Psoas muscle (tissue), 8 donors: Measurements from ENCODE around the gene TRAPPC10. TPM values are rescaled to one million over a fixed set of nuclear protein-coding genes. Genes with fewer than 3 reads are reported as not detected.

Experiments used
- ATAC-seq, 4 donors: fragments of 200-7000 bp; cut with Tn5 transposase; one replicate each; pipeline ENCODE4 v1.9.1; 2020; ENCODE audit warnings: moderate library complexity in 3 of 4, mild to moderate bottlenecking in 2 of 4
- DNase-seq, 2 donors: peaks; one replicate each; pipeline ENCODE4 v3.0.0-alpha.2; 2020
- H3K27ac ChIP-seq: fragments of 200-600 bp; one replicate; pipeline ENCODE4 v1.8.0; 2022
- H3K27me3 ChIP-seq, 3 donors: fragments of 200-600 bp in 1 of 3; one replicate each; pipeline versions ENCODE4 v1.6.1 to v1.8.0; 2013 to 2022; ENCODE audit warnings: low read length in 2 of 3, mild to moderate bottlenecking in 2 of 3, moderate library complexity in 1 of 3; ENCODE audit not compliant: insufficient read depth in 3 of 3
- H3K36me3 ChIP-seq, 2 donors: fragments of 200-600 bp in 1 of 2; one replicate each; pipeline versions ENCODE4 v1.6.1 to v1.8.0; 2013 to 2022; ENCODE audit warnings: low read depth in 1 of 2, mild to moderate bottlenecking in 1 of 2, moderate library complexity in 1 of 2; ENCODE audit not compliant: insufficient read depth in 1 of 2
- H3K4me1 ChIP-seq: fragments of 200-600 bp; one replicate; pipeline ENCODE4 v1.8.0; 2022
- H3K4me3 ChIP-seq: fragments of 200-600 bp; one replicate; pipeline ENCODE4 v1.8.0; 2022; ENCODE audit warnings: mild to moderate bottlenecking
- H3K9me3 ChIP-seq: fragments of 200-600 bp; one replicate; pipeline ENCODE4 v1.8.0; 2022
- WGBS, 3 donors: extraction: QIAGEN DNeasy Blood & Tissue Kit; methylation state at CpG; one replicate each; pipeline versions ENCODE4 v1.1.6 to v1.1.7; 2013; 5-methylcytosine and 5-hydroxymethylcytosine counted together
- intact Hi-C, 2 donors: fragments of 100-400 bp; cut with DNase I; formaldehyde crosslinking; loops; one replicate each; pipeline versions ENCODE4 v1.11.0 to v1.14.2; 2022
- polyA plus RNA-seq, 3 donors: library from polyadenylated mRNA; stranded (reverse); fragments of 200-250 nt; gene quantifications; one replicate each; pipeline ENCODE4 v1.2.3, GENCODE V29; 2013
- total RNA-seq, 4 donors: library from RNA; stranded (reverse); fragmentation: NEBNext Ultra II Directional in 2 of 4; extraction: Animal tissue kit (Norgen Biotek cat#: 25700) in 2 of 4; gene quantifications; one replicate each; pipeline versions ENCODE4 v1.2.1 to v1.2.4, GENCODE V29; 2021 to 2023
- TF ChIP-seq, protein P1 (sequence below): fragments of 200-600 bp; IDR thresholded peaks from one replicate; pipeline ENCODE4 v1.8.0; 2022; ENCODE audit warnings: antibody characterized with exemption
- donor health status: healthy with polysubstance abuse.
- donor health status: DM: no; HTN: no; CAD: no; lungs with moderate emphysema.
- donor health status: Bipolar disorder and iron deficiency.
- donor health status: healthy.
- donor health status: DM: yes; HTN: yes; CAD: no.
- donor health status: DM: no; HTN: no; CAD: no.
- donor health status: DM: no; HTN: no; CAD: no.
- donor health status: DM: yes; HTN: yes; CAD: no.

The TRAPPC10 gene
- total and polyA plus RNA-seq, 7 donors = 6.4 to 22.2 (median 20.0) TPM

- intact Hi-C loops = no loop called here
- no peaks in the 10 kb centered on the region for H3K4me1 ChIP-seq
- no peak overlapping the region for H3K4me3 ChIP-seq
- H3K36me3 ChIP-seq = peaks cover 0 to 84% of the 10 kb centered on the region in 2 donors
- TF ChIP-seq, protein P1, sequence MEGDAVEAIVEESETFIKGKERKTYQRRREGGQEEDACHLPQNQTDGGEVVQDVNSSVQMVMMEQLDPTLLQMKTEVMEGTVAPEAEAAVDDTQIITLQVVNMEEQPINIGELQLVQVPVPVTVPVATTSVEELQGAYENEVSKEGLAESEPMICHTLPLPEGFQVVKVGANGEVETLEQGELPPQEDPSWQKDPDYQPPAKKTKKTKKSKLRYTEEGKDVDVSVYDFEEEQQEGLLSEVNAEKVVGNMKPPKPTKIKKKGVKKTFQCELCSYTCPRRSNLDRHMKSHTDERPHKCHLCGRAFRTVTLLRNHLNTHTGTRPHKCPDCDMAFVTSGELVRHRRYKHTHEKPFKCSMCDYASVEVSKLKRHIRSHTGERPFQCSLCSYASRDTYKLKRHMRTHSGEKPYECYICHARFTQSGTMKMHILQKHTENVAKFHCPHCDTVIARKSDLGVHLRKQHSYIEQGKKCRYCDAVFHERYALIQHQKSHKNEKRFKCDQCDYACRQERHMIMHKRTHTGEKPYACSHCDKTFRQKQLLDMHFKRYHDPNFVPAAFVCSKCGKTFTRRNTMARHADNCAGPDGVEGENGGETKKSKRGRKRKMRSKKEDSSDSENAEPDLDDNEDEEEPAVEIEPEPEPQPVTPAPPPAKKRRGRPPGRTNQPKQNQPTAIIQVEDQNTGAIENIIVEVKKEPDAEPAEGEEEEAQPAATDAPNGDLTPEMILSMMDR = no peak
- H3K27me3 ChIP-seq = no peaks in the 10 kb centered on the region
- H3K27ac ChIP-seq = no peak overlapping the region
- ATAC-seq = no peak
- no peaks in the 10 kb centered on the region for H3K9me3 ChIP-seq
- no peak for DNase-seq
- WGBS, 3 donors = 89 to 97% (median 93%) methylated on average over 7 of the region's 7 CpGs
Observed at GRCh38 chr21:44062380-44062779, 50.3 kb downstream of the TRAPPC10 start.

DNA sequence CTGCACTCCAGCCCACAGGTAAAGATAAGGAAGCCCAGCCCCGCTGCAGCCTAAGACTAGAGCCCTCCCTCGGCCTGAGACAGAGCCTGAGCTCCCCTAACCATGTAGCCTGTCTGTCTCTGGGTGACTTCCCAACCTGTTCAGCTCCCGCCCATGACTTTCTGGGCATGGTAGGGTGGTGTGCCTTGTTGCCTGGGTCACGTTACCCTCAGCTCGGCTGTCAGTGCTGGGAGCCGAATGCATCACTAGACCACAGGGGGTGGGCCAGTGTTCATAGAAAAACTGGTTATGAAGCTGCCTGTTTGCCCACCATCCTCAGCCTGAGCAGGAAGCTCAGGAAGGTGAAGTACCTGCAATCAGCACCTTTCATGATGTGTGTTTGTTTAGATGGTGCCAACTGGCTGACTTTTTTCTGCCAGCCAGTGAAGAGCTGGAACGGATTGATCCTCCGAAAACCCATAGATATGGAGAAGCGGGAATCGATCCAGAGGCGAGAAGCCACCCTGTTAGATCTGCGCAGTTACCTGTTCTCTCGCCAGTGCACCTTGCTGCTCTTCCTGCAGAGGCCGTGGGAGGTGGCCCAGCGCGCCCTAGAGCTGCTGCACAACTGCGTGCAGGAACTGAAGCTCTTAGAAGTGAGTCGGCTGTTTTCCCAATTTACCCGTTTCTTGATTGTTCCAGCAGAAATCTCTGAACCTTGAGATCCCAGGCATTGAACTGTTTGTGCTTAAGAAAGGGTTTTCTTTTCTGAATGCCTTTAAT, 51.2 kb downstream of the TRAPPC10 start:
- no peak overlapping the region for H3K27ac ChIP-seq
- H3K4me1 ChIP-seq = no peaks in the 10 kb centered on the region
- ATAC-seq (no peak), DNase-seq (no peak)
- H3K36me3 ChIP-seq = peaks cover 0 to 86% of the 10 kb centered on the region in 2 donors
- no peaks in the 10 kb centered on the region for H3K27me3 ChIP-seq
- TF ChIP-seq, protein P1 = no peak
- 86 to 93% (median 93%) methylated on average over 19 of the region's 19 CpGs for WGBS, 3 donors
- no peak overlapping the region for H3K4me3 ChIP-seq
- intact Hi-C loops = no loop called here
- H3K9me3 ChIP-seq = no peaks in the 10 kb centered on the region

GRCh38 chr21:44064852-44065403, 52.8 kb downstream of the TRAPPC10 start:
- Histone ChIP-seq H3K27ac (no peak overlapping the region), H3K4me1 (no peaks in the 10 kb centered on the region), H3K27me3 (no peaks in the 10 kb centered on the region), H3K36me3 (peaks cover 0 to 78% of the 10 kb centered on the region in 2 donors), H3K9me3 (no peaks in the 10 kb centered on the region), H3K4me3 (no peak overlapping the region)
- ATAC-seq (no peak), DNase-seq (no peak)
- intact Hi-C loops = no loop called here
- TF ChIP-seq, protein P1 = no peak
- 92 to 95% (median 93%) methylated on average over 13 of the region's 13 CpGs for WGBS, 3 donors

DNA sequence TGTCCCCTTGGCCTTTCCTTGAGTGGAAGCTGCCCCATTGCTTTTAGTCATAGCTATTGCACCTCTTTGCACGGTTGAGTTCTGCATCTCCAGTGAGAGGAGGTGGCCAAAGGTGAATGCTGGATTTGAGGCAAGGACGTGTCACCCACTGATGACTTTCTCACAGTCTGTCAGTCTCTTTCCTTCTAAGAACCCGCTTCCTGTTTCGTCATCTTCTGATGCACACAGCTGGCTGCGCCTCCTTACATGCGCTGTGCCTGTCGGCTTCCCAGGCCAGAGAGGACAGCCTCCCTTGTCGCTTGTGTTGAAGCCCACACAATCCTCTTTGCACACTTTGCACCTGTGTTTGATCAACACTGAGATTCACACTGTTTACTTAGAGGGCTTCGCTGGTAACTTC, 53.3 kb downstream of the TRAPPC10 start:
- Histone ChIP-seq H3K27ac (no peak overlapping the region), H3K27me3 (no peaks in the 10 kb centered on the region), H3K36me3 (peaks cover 0 to 76% of the 10 kb centered on the region in 2 donors), H3K4me1 (no peaks in the 10 kb centered on the region), H3K4me3 (no peak overlapping the region), H3K9me3 (no peaks in the 10 kb centered on the region)
- ATAC-seq (peak in 1 of 4 donors; percentile 33), DNase-seq (no peak)
- TF ChIP-seq, protein P1 = no peak
- intact Hi-C loops = no loop called here
- WGBS, 3 donors = 85 to 93% (median 89%) methylated on average over 9 of the region's 9 CpGs
